Measurements from ENCODE around the gene SH3PXD2A.
"Not testable (repeated sequence)": the region's sequence is repeated elsewhere in the genome, so short reads cannot be mapped to it uniquely, and the experiment has no call there.

Gene SH3PXD2A

GRCh38 chr10:103764296-103765088, 90.9 kb downstream of the SH3PXD2A start:
- DNase-seq, result no peak

GRCh38 chr10:103763374-103764202, 91.8 kb downstream of the SH3PXD2A start:
- DNase-seq, result no peak

GRCh38 chr10:103762916-103763315, 92.5 kb downstream of the SH3PXD2A start:
- DNase-seq, result no peak

- DNase-seq, result no peak
These were observed 93.2 kb downstream of the SH3PXD2A start for GRCh38 chr10:103762162-103762561.

GRCh38 chr10:103761075-103761920, 94.1 kb downstream of the SH3PXD2A start:
- DNase-seq, result no peak

- not testable (repeated sequence) for DNase-seq
These were observed 95.1 kb downstream of the SH3PXD2A start for GRCh38 chr10:103760233-103760632.

- DNase-seq, result no peak
These were observed 96.1 kb downstream of the SH3PXD2A start for GRCh38 chr10:103759100-103759781.

- no peak for DNase-seq
These were observed 97.1 kb downstream of the SH3PXD2A start for GRCh38 chr10:103758294-103758681.

- no peak for DNase-seq
These were observed 97.7 kb downstream of the SH3PXD2A start for GRCh38 chr10:103757531-103758293.

GRCh38 chr10:103756277-103756869, 99.0 kb downstream of the SH3PXD2A start:
- no peak for DNase-seq

- no peak for DNase-seq
These were observed 102.6 kb downstream of the SH3PXD2A start for GRCh38 chr10:103752680-103753248.

- no peak for DNase-seq
These were observed 103.6 kb downstream of the SH3PXD2A start for GRCh38 chr10:103751667-103752290.

- no peak for DNase-seq
These were observed 104.5 kb downstream of the SH3PXD2A start for GRCh38 chr10:103750836-103751235.

GRCh38 chr10:103749779-103750178, 105.6 kb downstream of the SH3PXD2A start:
- DNase-seq, result no peak

- DNase-seq, result no peak
These were observed 107.4 kb downstream of the SH3PXD2A start for GRCh38 chr10:103748020-103748419.

GRCh38 chr10:103747193-103747865, 108.0 kb downstream of the SH3PXD2A start:
- DNase-seq, result no peak

GRCh38 chr10:103746598-103746997, 108.8 kb downstream of the SH3PXD2A start:
- no peak for DNase-seq

- no peak for DNase-seq
These were observed 109.8 kb downstream of the SH3PXD2A start for GRCh38 chr10:103745341-103746247.

GRCh38 chr10:103742824-103743223, 112.6 kb downstream of the SH3PXD2A start:
- DNase-seq, result peak; percentile 38

All from retina (tissue), 1 donor.